HepG2 (cell line): ENCODE results near the gene CCDC57. TPM values are rescaled to one million over a fixed set of nuclear protein-coding genes. Genes with fewer than 3 reads are reported as not detected.
A peak's percentile ranks its signal among the peaks of the same experiment; 100 is the strongest.

Experiments used
- ATF6 ChIP-seq: sonication (generic); formaldehyde crosslinking; conservative IDR thresholded peaks from 2 replicates; pipeline ENCODE4 v1.4.0; 2020; ENCODE audit warnings: missing genetic modification reagents
- BORCS8-MEF2B ChIP-seq: sonication (generic); formaldehyde crosslinking; IDR thresholded peaks from 2 replicates; pipeline ENCODE4 v1.8.0; 2022; ENCODE audit warnings: mild to moderate bottlenecking, missing genetic modification reagents
- E2F1 ChIP-seq: sonication (generic); formaldehyde crosslinking; IDR thresholded peaks from 2 replicates; pipeline ENCODE4 v1.5.0; 2020; ENCODE audit warnings: missing genetic modification reagents
- SMAD3 ChIP-seq: sonication (generic); formaldehyde crosslinking; IDR thresholded peaks from 2 replicates; pipeline ENCODE4 v1.4.0; 2020; ENCODE audit warnings: missing genetic modification reagents
- SMYD3 ChIP-seq: sonication (generic); formaldehyde crosslinking; IDR thresholded peaks from 2 replicates; pipeline ENCODE4 v1.8.1; 2023; ENCODE audit warnings: mild to moderate bottlenecking, missing genetic modification reagents
- SNAI1 ChIP-seq: sonication (generic); formaldehyde crosslinking; IDR thresholded peaks from 2 replicates; pipeline ENCODE4 v1.5.0; 2020; ENCODE audit warnings: mild to moderate bottlenecking, missing genetic modification reagents, borderline replicate concordance
- SOX13 ChIP-seq, 3 experiments: fragments of 450-650 bp in 1 of 3; sonication (generic) in 1 of 3; formaldehyde crosslinking in 1 of 3; IDR thresholded peaks in 2 of 3; conservative IDR thresholded peaks in 1 of 3; 2 replicates each; pipeline versions ENCODE4 v1.5.0 to v1.6.1; 2016 to 2020; ENCODE audit warnings: antibody characterized with exemption in 1 of 3, mild to moderate bottlenecking in 1 of 3, missing compliant biosample characterization in 1 of 3, missing genetic modification reagents in 1 of 3, moderate library complexity in 1 of 3
- ZBTB3 ChIP-seq: sonication (generic); formaldehyde crosslinking; IDR thresholded peaks from 2 replicates; pipeline ENCODE4 v1.4.0; 2020; ENCODE audit warnings: low read depth, mild to moderate bottlenecking, moderate library complexity, missing genetic modification reagents, borderline replicate concordance
- ZNF10 ChIP-seq: sonication (generic); formaldehyde crosslinking; IDR thresholded peaks from 2 replicates; pipeline ENCODE4 v1.4.0; 2020; ENCODE audit warnings: mild to moderate bottlenecking, low read depth, missing genetic modification reagents, borderline replicate concordance
- ZNF160 ChIP-seq: sonication (generic); formaldehyde crosslinking; IDR thresholded peaks from 2 replicates; pipeline ENCODE4 v1.8.0; 2022; ENCODE audit warnings: mild to moderate bottlenecking, inconsistent platforms, missing genetic modification reagents
- ZNF180 ChIP-seq: sonication (generic); formaldehyde crosslinking; IDR thresholded peaks from 2 replicates; pipeline ENCODE4 v1.4.0; 2020; ENCODE audit warnings: low read depth, missing genetic modification reagents, borderline replicate concordance
- ZNF224 ChIP-seq: sonication (generic); formaldehyde crosslinking; IDR thresholded peaks from 2 replicates; pipeline ENCODE4 v1.5.0; 2020; ENCODE audit warnings: mild to moderate bottlenecking, missing genetic modification reagents
- ZNF280D ChIP-seq: sonication (generic); formaldehyde crosslinking; IDR thresholded peaks from 2 replicates; pipeline ENCODE4 v1.5.1; 2020; ENCODE audit warnings: mild to moderate bottlenecking, missing genetic modification reagents
- ZNF367 ChIP-seq: sonication (generic); formaldehyde crosslinking; IDR thresholded peaks from 2 replicates; pipeline ENCODE4 v1.4.0; 2020; ENCODE audit warnings: missing genetic modification reagents, borderline replicate concordance
- ZNF484 ChIP-seq: sonication (generic); formaldehyde crosslinking; IDR thresholded peaks from 2 replicates; pipeline ENCODE4 v1.5.1; 2020; ENCODE audit warnings: mild to moderate bottlenecking, low read depth, missing genetic modification reagents, borderline replicate concordance
- ZXDC ChIP-seq: sonication (generic); formaldehyde crosslinking; IDR thresholded peaks from 2 replicates; pipeline ENCODE4 v1.5.0; 2020; ENCODE audit warnings: mild to moderate bottlenecking, missing genetic modification reagents
- polyA plus RNA-seq, 8 experiments: library from polyadenylated mRNA; depleted of rRNA in 3 of 8; stranded (reverse) in 7 of 8; unstranded in 1 of 8; fragments of >200 nt; fragmentation: Illumina TruSeq in 4 of 8; extraction: Trizol in 4 of 8; gene quantifications; 2 replicates each; pipeline versions ENCODE4 v1.2.1 to v1.2.3, GENCODE V29; 2011 to 2016; ENCODE audit warnings: low read depth in 4 of 8, missing spikeins in 1 of 8, mixed read lengths in 1 of 8; ENCODE audit not compliant: insufficient read depth in 1 of 8
- total RNA-seq, 5 experiments: library from RNA; depleted of rRNA; stranded (reverse); fragments of >200 nt; fragmentation: Illumina TruSeq; extraction: Trizol; gene quantifications; 2 replicates each; pipeline ENCODE4 v1.2.3, GENCODE V29; 2016; ENCODE audit warnings: low read depth in 1 of 5
- TF ChIP-seq, protein P1 (sequence below): IDR thresholded peaks from 2 replicates; pipeline ENCODE4 v1.6.1; 2016; ENCODE audit warnings: low read depth, borderline replicate concordance

CCDC57 gene
- total and polyA plus RNA-seq, 2 of the 13 experiments (the other 11 are each of a cell fraction or from before 2014, with no cell fraction given): 59.3 to 59.9 TPM

DNA sequence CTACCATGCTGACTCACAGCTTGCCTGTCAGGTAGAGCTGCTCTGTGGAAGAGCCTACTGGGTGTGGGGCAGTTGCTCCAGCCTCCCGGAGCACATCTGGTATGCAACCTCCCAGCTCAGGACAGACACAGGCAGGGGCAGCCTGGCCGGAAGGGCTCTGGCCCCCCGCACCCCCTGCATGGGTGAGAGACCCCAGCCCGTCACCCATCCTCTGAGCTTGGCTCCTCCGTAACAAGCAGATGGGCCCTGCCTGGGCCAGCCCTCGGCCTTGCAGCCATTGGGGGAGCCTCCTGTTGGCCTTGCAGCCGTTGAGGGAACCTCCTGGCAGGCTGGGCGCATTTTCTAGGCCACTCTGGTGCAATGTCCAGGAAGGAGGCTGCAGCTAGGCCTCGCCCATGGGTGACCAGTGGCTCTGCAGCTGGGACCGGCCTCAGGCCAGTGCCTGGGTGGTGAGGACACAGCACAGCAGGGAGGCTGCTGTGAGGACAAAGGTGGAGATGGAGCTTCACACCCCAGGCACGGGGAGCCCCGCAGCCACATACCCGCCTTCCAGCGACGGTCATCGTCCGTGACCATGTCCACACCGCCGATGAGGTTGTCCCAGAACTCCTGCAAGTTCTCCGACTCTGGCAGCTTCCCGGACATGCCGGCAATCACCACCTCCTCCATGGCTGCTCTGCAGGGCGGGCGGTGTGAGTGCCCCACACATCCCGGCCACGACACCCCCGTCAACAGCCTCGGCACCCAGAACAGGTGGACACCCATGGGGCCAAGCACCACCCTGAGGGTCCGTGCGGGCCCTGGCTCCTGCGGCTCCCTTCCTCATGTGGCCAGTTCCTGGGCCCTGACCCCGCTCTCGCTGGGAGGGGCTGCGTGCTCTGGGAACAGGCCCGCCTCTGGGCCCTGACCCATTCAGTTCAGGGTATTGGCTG, 116.6 kb downstream of the CCDC57 start (continued):
- no peak; the same call in 1 of the 2 replicates for TF ChIP-seq ZNF280D (CRISPR knock-in tag)
- no peak for TF ChIP-seq SMYD3
- TF ChIP-seq ZNF224 (CRISPR knock-in tag): no peak
- TF ChIP-seq SOX13 (IDR thresholded peaks at IDR 0.05): no peak
- TF ChIP-seq SOX13 (CRISPR knock-in tag; conservative IDR thresholded peaks at IDR 0.05 in 1 of 2, IDR thresholded peaks at IDR 0.05 in 1 of 2): no peak
- TF ChIP-seq ATF6 (CRISPR knock-in tag): no peak
- 0 out of 2 replicates have a peak, but pooled peaks have one; percentile 13 for TF ChIP-seq E2F1 (CRISPR knock-in tag)
- no peak for TF ChIP-seq ZNF484
- no peak for TF ChIP-seq ZNF180
- TF ChIP-seq, protein P1, sequence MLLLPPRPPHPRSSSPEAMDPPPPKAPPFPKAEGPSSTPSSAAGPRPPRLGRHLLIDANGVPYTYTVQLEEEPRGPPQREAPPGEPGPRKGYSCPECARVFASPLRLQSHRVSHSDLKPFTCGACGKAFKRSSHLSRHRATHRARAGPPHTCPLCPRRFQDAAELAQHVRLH (CRISPR knock-in tag): no peak
- no peak for TF ChIP-seq ZXDC (CRISPR knock-in tag)
- TF ChIP-seq BORCS8-MEF2B (CRISPR knock-in tag): peak; percentile 15
- 0 out of 2 replicates have a peak, but pooled peaks have one; percentile 61 for TF ChIP-seq ZNF160
- TF ChIP-seq ZBTB3 (CRISPR knock-in tag): no peak
- no peak for TF ChIP-seq SMAD3 (CRISPR knock-in tag)
- no peak for TF ChIP-seq ZNF10 (CRISPR knock-in tag)
- 0 out of 2 replicates have a peak, but pooled peaks have one; percentile 58 for TF ChIP-seq SNAI1 (CRISPR knock-in tag)
- TF ChIP-seq ZNF367: no peak
